COR-L47 (cell line): ENCODE results near the gene ZNF143.
"Not testable (repeated sequence)": the region's sequence is repeated elsewhere in the genome, so short reads cannot be mapped to it uniquely, and the experiment has no call there.

Experiments
- DNase-seq: peaks from one replicate; lab custom pipeline; 2025; lab: John Stamatoyannopoulos, UW

The ZNF143 gene

DNA sequence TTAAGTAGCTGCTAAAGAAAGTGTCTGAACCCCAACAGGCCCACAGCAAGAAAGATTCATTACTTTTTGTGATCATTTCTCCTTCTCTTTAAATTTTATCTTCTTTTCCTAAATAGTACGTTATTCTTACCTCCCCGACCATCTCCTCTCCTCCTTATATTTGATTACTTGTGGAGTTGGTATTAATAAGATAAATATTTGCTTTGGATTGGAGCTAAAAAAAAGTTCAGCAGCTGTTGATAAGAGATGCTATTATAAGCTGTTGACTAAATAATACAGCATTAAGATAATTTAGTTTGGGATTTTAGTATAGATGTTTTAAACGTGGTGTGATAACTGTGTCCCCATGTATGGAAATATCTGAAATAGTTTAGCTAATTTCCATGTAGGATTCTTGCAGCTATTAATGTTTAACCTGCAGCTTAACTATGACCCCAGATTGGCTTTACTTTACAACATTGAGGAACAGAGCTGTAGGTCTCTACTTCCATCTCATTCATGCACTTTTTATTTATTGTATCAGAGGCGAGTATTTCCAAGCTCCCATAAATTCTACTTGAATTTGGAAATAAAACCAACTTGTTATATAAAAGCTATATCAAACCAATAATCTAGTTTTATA, 37.8 kb downstream of the ZNF143 start:
- no peak for DNase-seq

DNA sequence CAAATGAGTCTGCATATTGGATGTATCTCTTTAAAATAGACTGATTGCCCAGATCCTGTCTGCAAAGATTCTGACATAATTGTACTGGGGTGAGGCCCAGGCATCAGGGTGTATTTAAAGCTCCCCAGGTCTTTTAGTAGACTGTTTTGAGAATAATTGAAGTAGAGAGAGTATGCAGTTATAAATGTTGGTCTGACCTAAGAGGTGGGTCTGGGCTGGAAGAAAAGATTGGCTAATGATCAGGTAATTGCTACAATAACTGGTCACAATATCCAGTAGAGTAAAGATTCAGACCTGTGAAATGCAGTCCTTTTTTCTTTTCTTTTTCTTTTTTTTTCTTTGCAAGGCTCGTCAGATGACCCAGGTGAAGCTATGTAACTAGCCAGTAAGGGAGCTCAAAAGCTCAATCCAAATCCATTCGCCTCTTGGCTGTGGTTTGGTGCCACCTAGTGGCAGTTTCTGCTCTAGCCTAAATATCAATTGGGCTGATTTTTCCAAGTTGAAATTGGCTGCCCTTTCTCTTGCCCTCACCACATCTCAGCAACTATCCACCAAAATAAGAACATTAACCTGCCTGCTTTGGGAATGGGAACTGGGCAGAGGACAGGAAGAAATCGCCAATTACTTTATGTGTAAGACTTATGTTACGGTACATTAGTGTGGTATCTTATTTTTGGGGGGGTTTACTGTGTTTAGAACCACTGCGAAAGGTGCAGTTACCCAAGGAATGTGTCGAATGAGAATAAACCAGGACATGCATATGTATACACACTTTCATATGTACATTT, 45.9 kb downstream of the ZNF143 start:
- DNase-seq = peak; percentile 67

GRCh38 chr11:9507277-9507580, 46.4 kb downstream of the ZNF143 start:
- no peak for DNase-seq

DNA sequence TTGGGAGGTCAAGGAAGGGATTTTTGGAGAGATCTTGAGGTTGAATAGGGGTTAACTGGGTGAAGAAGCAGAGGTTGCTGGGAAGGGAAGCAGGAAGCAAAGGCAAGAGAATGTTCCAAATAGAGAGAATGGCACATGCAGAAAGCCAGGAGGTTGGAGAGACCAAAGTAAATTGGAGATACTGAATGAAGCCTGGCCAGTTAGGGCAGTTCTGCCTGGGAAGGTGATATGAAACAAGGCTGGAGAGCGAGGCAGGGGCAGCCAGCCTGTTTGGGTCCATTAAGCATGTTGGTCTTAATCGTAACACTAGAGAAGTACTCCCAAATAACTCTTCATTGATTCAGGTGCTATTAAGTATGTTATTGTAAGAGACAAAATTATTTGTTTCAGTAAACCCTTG, 48.2 kb downstream of the ZNF143 start:
- DNase-seq = no peak

DNA sequence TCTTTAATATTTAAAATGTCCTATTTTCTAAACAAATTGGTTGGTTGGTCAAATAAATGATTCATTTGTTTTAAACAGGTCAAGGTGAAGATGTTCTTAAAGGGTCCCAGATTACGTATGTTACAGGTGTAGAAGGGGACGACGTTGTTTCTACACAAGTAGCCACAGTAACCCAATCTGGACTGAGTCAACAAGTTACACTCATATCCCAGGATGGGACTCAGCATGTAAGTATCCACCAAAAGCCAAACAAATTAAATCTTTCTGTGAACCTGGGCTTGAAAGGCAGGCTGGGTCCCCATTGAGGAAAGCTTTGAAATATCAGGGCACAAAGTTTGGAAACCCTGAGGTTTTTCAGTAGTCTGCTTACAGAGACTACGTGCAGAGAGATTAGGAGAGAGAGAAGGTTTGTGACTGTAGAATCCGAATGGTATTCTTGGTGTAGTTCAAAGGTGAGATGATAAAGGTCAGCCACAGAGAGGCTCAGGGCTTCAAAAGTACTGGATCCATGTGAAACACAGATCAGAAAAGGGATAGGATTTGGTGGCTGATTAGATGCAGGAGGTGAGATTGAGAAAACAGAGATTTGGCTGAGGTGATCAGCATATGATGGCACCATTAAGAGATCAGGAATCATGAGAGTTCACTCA, 51.7 kb downstream of the ZNF143 start:
- DNase-seq = no peak

DNA sequence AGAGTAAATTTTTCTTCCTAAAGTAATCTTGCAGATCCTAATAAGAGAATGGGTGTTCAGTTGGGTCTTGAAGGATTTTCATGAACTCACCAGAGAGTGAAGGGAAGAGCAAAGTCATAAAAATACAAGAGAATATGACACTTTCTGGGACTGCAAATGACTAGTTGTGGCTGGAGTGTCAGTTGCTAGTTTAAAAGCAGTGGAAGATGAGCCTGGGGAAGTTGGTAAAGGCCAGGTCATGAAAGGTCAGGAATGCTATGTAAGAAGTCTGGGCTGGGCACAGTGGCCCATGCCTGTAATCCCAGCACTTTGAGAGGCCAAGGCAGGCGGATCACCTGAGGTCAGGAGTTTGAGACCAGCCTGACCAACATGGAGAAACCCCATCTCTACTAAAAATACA, 53.8 kb downstream of the ZNF143 start:
- not testable (repeated sequence) for DNase-seq

GRCh38 chr11:9516113-9516512, 55.3 kb downstream of the ZNF143 start:
- DNase-seq = no peak

- no peak for DNase-seq
Observed at GRCh38 chr11:9518835-9519410, 58.1 kb downstream of the ZNF143 start.

DNA sequence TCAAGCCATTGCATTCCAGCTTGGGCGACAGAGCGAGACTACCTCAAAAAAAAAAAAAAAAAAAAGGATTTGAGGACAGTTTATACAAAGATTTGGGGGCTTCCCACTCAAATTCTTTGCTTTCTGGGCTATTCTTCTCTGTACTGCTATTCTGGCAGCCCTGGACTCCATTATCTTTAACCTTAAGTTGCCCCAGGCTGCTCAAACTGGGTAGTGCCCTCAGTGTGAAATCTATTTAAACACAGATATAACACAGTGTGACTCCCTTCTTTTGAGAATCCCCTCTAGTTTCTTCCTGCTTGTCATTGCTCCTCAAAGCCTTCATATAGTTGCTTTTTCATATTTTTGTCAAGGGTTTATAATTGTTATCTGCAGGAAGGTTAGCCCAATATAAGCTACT, 63.2 kb downstream of the ZNF143 start:
- no peak for DNase-seq

DNA sequence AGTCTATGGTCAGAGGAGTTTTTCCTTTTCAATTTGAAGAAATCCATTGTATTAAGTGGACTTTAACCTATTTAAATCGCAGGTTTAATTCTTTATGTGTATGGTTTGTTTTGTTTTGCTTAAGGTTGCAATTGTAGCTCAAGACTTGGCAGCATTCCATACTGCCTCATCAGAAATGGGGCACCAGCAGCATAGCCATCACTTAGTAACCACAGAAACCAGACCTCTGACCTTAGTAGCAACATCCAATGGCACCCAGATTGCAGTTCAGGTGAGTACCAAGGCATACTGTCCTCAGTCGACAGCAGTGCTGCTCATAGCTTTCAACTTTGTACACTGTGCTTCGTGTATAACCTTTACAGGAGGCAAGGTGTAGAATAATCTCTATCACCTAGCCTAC, 64.3 kb downstream of the ZNF143 start:
- peak; percentile 27 for DNase-seq

DNA sequence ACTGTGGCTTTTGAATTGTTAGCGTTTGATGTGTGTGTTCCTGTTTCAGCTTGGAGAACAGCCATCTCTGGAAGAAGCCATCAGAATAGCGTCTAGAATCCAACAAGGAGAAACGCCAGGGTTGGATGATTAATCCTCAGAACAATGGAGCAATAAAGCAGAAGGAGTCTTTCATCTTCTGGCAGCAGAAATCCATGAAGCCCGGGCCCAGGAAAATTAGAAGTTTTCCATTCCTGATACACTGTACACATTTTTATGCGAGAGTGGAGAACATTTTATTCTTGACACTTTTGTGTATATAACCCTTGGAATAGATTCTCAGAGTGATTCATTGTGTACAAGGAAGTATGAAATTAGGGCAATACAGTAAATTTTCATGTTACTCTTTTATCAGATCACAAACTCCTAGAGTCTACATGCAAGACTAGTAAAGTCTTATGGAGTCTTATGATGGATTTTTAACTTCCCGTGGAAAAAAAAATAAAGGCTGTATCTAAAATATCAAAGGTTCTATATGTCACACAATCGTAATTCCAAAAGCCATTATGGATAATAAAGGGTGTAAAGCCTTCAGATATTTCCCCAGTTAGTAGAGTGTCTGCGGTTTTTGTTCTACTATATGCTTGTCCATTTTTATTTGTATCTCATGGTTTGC, 66.8 kb downstream of the ZNF143 start:
- DNase-seq = no peak

- no peak for DNase-seq
Observed at GRCh38 chr11:9528136-9528501, 67.3 kb downstream of the ZNF143 start.

DNA sequence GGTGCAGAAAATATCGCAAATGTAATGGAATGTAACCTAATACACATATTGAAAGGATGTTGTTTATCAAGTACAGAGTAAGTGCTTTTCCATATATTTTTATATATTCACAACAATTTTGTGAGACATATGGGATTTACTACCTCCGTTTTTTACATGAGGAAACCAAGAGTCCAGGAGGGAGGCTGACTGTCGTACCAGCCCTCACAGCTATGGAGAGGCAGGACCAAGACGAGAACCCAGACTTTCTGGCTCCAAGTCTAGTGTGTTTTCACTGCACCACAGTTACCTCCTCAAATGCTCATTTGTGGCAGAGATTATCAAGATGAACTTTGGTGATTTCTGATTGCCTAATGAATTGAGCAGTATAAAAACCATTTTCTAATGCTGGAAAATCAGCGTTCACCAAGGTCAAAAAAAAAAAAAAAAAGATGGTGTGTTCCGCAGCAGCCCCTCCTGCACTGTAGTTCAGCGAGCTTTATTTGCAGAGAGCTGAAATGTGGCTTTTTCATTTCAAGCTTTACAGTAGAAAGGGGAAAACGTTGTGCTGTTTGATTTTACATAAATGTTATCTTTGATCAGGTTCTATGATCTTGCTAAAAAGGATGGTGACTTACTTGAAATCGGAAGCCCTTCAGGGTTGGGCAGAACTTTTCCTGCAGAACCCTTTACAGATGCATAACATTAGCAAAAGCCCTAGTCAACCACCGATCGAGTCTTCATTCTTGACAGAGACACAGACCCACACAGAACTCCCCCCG, 67.9 kb downstream of the ZNF143 start:
- DNase-seq = no peak

DNA sequence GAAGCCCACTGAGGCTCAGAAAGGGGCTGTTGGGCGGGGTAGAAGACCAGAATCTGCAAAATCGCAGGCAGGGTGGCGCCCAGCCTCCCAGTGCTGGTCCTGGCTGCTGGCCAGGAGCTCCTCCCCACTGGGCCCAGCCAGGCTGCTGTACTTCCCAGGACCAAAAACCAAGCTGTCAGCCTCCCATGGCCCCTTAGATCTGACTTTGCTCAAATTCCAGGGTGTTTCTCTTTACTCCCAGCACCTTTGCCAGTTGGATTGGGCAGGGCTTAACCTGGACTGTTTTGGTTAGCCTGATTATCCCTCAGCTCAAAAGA, 68.5 kb downstream of the ZNF143 start:
- DNase-seq = no peak

DNA sequence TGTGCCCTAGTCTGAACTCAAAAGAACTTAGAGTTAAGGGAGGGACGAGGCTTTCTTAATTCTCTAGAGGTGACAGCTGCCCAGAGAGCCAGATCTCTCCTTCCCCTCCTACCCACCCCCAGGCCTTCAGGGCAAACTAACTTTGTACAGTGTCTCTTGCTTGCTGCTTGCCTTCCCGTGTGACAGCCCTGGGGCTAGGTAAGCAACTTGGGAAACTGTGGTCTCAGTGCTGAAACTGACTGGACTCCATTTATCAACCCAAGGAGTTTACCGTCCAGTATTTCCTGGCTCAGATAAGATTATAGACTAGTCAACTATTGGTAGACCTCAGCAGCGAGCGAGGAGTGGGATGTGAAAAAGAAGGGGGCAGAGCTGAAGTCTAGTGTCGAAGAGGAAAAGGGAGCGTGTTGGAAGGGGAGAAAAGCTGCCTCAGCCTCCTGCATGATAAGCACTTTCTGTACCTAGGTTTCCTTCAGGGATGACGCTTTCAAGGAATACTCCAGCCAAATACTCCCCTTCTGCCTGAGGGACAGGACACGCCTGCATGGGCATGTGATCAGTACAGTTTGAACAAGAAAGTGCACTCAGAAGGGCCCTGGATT, 69.3 kb downstream of the ZNF143 start:
- DNase-seq = no peak

DNA sequence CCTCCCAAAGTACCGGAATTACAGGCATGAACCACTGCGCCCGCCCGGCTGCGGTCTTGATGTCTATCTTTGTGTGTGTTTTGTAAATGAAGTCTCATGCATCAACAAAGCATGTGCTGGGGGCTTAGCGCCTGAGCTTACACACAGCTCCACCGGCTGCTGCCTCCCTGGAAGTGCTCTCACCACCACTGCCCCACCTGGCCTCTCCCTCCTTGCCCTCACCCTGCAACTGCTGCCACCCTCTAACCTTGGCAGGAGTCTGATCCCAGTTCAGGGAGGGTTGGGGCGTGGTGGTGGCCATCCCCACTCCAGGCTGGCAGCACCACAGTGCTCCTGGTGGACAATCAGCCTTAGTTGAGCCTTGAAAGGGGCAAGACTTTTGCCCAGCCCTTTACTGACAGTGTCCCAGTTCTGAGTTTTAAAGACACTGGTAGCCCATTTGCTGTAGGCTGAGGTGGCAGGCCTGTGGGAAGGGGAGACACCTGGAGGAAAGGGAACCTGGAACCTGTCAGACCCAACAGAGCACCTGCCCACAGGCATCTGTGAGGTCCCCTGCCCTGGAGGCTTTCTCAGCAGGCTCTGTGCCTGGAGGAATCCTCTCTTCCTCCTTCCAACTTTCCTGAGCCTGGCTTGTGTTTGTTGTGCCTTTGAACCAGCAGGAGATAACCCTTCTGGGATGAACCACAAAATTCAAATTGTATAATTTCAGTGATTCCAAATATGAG, 70.3 kb downstream of the ZNF143 start:
- DNase-seq = no peak

DNA sequence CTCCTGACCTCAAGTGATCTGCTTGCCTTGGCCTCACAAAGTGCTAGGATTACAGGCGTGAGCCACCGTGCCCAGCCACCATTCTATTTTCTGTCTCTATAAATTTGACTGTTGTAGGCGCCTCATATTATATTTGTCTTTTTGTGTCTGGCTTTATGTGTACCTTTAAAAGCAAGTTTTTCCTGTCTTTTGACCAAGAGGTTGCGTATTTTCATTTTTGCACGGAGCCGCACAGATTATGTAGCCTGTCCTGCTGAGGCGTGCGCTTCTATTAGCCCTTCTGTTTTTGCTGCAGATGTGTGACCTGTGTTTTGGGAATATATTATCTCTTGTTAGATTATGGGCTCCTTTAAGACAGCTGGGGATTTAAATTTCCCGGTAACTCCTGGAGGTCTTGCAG, 72.2 kb downstream of the ZNF143 start:
- DNase-seq = no peak

DNA sequence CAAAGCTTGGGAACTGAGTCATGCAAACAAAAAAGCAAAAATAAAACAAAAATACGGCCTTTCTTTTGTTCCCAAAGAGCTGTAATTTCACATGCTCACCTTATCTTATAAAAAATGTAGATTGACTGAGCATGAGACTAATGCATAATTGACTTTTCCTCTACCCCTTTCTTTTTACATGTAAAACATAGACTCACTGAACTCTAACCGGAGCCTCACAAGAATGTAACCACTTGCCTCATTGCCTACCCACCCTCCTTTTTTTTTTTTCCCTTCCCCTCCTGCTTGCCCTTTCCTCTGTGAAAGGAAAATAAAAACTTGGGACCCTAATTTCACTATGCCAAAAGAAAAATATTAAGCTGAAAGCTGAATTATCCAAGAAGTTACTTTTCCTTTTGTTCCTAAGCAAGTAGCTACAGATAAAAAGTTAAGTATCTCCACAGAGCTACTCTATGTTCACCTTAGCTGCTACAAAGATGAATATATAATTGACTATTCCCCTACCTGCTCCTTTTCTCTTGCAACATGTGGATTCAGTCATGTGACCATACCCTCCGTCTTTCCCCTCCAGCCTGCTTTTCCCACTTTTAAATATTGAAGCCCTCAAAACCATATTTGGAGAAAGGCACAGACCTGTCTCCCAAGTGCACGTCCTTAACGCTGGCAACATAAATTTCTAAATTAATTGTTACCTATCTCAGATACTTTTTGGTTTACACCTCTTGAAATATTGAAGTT, 73.1 kb downstream of the ZNF143 start:
- DNase-seq = no peak

- peak; percentile 2 for DNase-seq
Observed at GRCh38 chr11:9535189-9535781, 74.5 kb downstream of the ZNF143 start.

GRCh38 chr11:9538548-9538947, 77.7 kb downstream of the ZNF143 start:
- no peak for DNase-seq
